Brain pericyte (primary cell): Measurements from ENCODE around the gene DNAH8.

Experiments
- DNase-seq: peaks from one replicate; pipeline ENCODE4 v3.0.0-alpha.2; 2012; ENCODE audit warnings: low read depth, low spot score

The DNAH8 gene

DNA sequence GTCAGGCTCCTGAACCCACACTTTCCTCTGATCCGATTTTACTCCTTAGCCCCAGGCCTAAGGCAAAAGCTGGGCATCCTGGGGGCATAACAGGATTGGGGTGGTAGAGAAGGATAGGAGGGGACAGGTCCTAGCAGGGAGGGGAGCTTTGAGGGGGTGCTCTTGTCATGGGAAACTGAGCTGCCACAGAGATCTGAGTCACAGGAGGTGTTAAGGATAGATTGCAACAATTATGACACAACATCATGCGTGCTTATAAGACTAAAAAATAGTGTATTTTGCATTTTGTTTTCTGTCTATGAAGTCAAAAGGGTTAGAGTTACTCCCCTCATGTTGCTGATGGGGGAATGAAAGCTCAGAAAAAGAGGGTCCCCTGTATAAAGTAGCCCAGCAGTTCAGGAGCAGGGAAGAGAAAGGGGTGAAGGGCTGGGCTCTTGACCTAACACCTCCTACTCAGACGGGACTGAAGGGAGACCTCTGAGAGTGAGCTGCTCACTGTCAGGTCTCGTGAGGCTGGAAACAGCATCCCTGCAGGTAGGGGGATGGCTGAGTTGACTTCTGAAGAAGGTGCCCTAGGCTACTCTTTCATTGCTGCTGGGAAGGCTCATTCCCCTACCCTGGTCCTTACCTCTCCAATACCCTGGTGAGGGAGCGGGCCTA, 335.5 kb downstream of the DNAH8 start:
- no peak for DNase-seq

DNA sequence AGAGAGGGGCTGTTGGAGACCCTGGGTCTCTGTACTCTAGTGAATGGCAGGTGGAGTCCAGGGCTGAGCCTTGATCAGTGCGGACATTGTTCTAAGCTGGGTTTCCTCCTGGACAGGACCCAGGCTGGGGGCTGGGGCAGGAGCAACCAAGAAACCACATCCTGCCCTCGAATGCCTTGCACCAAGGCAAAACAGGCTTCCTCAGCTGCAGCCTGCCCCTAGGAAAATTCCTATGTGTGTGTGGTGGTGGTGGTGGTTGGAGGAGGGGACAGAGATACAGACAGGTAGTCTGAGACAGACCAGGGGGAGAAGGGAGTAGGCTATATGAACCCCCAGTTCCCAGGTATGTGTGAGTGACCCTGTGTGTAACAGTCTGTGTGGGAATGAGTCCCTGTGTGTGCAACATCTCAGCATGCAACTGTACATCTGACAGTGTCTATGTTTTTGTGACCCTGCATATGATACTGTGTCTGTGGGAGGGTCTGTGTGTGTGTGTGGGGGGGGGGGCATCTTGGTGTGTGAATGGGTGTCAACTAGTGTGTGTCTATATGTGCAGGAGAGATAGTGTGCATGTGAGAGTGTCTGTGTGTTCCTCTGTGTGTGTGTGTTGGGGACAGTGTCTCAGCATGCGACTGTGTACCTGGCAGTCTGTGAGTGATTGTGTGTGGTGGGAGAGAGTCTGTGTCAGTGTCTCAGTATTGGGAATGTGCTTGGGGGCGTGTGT, 336.4 kb downstream of the DNAH8 start:
- no peak for DNase-seq

DNA sequence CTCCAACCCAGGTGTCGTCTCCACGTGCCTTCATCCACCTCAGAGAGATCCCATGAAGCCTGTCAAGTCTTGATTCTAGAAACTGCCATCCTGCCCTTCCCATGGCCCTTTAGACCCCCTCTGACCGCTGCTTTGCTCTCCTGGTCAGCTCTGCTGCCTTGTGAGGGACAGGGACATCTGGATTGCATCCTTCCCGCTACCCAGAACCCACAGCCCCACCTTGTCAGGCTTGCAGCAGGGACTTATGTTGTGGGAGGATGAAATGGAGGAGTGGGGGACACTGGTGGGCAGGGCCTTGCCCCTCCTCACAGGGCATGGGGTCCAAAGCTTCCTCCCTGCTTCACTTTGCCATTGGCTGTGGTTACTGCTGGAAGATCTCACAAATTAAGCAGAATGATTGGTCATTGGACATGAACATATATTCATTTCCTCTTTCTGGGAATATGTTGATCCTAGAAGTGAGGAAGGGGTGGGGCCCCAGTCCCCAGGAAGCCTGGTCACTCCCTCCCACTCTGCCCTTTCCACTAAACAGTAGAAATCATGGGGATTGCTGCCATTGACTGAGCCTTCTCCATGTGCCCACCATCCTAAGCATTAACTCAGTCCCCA, 338.0 kb downstream of the DNAH8 start:
- DNase-seq = no peak

DNA sequence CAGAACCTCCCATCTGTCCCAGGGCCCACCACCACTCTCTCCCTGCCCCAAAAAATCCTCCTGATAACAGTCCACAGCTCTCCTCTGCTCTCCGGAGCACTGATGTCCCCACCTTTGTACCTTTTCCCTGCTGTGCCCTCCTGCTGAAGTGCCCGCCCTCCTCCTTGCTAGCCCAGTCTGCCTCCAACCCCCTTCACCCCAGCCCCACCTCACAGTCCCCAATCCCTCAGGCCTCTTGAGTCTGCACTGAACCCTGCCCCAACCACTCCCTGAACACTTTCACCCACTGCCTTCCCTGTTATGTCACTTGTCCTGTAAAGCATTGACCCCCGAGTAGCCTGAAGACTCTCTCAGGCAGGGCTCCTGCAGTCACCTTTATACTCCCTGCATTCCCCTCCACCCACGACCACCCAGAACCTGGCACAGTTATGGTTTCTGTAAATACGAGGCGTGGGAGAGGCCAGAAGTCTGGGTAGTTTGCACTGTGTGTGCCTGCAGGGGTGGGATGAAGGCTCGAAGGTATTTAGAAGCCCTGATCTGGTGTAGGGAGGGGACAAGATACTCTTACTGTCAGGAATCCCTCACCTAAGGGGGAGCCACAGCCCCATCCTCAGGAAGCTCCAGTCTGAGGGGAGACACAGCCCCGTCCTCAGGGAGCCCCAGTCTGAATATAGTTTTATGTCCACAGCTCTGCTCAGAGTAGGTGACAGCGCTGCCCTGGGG, 338.9 kb downstream of the DNAH8 start:
- no peak for DNase-seq

DNA sequence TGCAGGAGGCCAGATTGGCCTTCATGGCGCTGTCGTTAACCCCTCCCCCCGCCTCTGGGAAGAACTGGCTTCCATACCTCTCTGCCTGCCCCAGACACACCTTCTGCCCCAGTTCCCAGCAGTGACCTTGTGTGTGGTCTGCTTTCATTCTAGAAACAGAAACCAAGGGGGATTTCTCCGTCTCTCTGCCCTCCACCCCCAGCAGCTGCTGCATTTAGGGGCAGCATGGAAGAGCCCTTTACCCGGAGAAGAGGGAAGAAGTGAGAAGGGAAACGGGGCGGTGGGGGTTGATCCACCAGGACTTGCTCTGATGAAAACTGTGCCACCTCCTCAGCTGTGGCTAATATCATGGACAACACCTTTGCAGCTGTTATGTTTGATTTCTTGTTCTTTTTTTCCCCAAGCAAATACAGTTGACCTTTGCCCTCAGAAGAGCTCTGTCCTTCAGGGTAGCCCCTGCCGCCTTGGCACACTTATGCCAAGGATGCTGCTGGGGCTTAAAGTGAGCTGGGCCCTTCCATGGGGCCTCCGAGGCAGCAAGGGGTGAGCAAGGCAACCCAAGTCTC, 339.5 kb downstream of the DNAH8 start:
- DNase-seq = no peak

DNA sequence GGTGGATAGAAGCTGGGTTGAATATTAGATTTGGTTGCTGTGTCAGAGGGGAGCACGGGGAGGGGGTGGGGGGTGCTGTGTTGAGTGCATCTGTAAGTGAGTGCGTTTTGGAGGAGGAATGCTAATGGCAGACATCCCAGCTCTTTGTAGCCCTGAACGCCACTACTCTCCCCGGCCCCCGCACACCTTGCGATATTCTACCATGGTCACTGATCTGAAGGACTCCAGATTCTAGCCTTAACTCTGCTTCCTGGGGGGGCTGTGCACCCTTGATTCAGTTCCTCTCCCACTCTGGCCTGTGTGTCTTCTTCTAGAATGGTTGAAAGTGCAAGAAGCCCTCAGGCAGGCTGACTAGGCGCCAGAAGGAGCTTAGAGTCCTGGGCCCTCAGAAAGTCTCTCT, 340.6 kb downstream of the DNAH8 start:
- no peak for DNase-seq

DNA sequence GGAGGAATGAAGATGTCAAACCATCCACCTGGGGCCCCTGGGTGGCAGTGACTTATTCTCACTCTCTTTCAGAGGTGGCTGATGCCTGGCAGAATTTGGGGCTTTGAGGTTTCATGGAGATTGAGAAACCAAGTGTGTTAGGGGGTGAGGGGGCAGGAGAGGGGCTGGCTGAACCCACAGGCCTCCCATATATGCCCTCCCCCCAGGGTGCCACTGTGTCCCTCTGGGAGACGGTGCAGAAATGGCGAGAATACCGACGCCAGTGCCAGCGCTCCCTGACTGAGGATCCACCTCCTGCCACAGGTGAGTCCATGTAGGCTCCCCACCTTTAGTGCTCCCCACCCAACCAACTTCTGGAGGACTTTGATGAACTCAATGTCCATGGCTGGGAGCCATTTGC, 341.1 kb downstream of the DNAH8 start:
- DNase-seq = no peak

DNA sequence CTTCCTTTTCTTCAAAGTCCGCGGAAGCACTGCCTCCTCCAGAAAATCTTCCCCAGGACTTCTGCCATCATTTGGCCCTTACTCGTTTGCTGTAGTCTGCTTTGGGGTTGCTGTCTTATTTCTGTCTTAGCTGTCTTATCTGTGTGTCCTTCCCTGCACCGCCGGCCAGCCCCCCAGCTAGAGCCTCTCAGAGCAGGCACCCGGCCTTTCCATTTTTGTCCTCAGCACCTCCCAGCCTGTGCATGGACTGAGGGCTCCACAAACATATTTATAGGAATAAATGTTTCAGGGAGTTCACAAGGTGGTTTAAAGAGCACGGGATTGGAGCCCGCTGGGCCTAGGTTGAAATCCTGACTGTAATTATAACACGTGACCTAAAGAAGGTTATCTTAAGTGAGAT, 341.6 kb downstream of the DNAH8 start:
- no peak for DNase-seq

DNA sequence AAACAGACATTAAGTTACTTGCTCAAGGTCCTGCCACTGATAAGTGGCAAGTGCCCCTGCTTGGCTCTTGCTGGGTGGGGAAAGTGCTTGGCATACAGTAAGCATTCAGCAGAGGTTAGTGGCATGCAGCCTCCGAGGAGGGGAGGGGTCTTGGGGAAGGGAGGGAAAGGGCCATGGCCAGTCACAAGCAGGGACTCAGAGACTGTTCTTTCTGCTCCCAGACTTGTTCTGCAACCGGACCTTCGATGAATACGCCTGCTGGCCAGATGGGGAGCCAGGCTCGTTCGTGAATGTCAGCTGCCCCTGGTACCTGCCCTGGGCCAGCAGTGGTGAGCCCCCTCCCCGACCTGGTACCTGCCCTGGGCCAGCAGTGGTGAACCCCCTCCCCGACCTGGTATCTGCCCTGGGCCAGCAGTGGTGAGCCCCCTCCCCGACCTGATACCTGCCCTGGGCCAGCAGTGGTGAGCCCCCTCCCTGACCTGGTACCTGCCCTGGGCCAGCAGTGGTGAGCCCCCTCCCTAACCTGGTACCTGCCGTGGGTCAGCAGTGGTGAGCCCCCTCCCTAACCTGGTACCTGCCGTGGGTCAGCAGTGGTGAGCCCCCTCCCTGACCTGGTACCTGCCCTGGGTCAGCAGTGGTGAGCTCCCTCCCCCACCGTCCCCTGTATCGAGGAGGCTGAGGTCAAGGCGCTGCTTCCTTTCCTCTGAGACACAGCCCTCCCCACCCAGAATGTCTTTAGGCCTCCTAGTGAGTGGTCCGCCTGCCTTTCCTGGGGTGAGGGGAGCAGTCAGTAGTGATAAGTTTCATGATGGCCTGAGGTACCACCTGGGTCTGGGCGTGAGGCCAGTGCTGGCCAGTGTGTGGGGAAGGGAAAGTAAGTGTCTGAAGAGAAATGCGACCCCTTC, 342.4 kb downstream of the DNAH8 start:
- no peak for DNase-seq

DNA sequence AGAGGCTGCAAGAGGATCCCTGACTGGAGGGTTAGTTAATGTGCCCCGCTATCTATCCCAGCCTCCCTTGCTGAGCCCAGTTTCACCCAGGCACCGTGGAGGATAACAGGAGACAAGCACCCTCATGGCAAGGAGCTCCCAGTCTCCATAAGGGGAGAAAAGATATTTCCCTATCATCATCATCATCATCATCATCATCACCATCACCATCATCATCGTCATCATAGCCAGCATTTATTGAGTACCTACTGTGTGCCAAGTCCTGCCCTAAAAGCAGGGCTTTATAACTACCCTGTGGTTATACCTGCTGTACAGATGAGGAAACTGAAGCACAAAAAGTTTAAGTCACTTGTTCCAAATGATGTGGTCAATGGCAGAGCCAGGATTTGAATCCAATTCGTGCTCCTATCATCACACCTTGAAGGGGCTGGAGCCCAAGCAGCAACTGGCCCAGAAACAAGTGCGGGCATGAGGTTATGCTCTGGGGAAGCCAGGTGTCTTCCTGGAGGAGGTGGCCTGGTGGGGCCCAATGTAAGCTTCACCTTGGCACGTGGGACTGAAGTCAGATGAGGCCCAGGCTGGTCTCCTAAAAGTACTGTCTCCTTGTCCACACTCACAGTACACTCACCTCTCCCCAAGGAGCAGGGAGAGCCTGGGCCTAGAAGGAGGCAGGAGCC, 343.5 kb downstream of the DNAH8 start:
- no peak for DNase-seq

DNA sequence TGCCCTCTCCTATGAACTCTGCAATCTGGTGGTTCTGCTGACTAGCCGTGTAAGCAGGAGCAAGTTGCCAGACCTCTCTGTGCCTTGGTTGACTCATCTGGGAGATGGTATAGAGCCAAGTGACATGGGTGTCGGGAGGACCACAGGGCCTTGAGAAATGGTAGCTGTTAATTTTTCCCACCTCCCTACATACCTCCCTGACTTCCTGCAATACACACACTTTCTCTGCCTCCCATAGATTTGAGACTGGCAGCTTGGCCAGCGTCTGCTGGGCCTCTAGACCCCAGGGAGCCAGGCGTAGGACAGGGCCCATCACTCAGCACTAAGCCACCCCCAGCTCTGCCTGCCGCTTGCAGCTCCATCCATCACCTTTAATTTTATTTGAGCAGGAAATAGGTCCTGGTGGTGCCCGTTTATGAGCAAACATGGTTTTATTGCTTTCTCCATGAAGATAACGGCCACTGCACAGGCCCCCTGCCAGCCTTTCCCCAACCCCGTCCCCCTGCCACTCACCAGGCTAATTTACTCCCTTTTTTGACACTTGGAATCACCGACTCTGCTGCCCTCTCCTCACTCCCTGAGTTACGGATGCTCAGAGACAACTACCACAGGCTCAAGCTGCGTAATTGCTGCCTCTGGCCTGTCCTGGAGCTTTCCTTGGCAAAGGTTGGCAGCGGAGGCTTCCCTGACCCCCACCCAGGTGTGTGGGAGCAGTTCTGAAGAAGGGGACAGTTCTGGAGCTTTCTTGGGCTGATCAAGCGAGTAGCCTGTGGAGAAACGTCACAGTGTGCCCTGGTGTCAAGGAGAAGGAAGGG, 344.6 kb downstream of the DNAH8 start:
- DNase-seq = no peak

DNA sequence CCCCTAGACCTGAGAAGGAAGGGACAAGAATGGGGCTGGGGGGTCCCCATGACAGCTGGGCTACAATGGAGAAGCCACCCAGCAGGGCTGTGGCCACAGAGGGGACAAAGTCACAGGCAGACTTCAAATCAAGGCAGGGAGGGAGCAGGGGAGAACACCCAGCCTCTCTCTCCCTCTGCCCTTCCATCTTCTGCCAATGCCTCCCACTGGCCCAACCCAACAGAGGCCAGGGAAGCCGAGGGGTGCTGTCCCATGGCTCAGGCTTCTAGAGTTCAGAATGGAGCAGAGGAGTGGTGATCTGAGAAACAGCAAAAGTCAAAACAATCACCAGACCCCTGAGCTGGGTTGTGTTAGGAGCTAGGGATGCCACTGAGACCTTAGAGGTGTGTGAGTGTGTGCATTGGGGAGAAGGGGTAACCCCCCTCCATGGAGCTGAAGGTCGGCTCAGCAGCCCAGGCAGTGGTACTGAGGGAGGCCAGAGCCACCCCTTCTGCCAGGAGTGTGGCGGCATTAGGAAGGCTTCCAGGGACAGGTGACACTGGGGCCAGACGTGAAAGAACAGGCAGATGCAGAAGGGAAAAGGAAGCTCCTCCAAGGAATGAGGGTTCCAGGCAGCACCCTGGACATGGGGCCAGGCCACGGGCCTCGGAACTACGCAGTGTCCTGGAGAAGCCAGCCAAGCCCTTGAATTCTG, 345.5 kb downstream of the DNAH8 start:
- no peak for DNase-seq

DNA sequence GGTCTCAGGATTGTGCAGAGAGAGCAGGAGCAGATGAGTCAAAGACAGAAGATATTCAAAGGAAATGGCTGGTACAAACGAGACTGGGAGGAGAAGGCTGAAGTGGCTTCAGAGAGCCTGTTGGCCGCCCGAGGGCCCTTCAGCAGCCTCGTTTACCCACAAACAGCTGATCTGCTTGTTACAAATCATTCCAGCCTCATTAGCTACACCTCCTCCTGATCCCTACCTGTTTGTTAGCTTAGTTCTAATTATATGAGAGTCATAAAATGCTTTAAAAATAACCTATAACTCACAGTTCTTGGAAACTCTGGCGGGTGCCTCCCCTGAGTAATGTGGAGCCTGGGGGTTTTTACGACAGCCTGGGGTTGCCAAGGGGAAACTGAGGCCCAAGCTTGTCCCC, 346.1 kb downstream of the DNAH8 start:
- DNase-seq = no peak

DNA sequence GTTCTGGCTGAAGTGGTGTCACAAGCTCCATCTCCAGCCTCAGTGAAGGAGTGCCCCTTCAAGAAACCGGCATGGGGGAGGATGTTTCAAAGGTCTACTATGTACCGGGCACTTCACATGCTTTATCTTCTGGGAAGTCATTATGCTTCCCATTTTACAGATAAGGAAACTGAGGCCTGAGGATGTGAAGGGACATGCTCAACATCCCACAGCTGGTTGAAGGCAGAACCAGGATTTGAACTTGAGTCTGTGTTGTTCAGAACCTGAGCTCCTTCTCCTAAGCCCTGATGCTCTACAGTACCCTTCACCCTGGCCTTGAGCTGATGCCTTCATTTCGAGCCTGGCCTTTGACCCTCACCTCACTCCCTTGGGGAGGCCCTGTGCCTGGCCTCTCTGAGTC, 346.5 kb downstream of the DNAH8 start:
- no peak for DNase-seq

DNA sequence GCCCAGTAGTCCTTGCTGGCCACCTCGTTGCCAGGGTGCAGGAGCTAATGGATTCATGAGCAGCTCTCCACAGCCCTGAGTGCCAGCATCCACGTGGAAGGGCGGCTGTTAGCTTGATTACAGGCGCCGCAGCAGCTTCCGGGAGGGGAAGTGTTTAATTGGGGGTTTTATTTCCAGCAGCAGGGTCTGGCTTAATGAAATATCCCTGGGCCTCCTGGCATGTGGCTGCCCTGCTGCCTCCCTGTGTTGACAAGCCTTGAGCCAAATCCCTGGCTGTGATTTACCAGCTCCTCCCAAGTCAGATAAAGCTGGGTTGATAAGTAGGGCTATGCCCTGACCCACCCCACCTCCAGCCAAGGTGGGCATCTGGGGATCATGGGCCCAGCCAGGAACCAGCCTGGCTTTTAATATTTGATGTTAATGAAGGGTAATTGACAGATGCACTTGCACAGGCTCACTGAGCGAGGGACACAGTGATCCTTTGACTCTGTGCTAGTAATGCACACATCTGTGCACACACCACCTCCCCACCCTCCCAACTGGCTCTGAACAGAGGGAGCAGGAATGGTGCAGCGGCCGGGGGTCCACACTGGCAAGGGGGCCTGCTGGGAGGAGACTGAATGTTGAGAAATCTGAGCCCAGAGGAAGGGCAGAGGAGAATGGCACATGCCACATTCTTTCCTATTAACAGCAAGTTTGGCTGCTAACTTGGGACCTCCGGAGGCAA, 347.1 kb downstream of the DNAH8 start:
- no peak for DNase-seq

DNA sequence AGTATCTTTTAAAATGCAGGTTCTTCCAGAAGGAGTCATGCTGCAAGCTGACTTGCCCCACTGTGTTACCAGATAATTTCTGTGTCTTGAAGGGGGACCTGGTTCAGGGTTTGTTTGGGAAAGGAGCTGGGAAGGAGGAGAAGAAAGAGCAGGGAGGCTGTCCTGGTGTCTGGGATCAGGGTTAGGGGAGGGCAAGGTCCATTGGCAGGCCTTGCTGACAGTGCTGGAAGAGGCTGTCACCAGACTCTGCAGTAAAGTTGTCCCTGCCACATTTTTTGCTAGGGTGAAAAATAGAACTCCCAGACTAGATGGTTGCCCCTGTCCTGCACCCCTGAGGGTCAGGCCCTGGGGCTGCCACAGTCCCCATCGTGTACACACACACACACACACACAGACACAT, 348.4 kb downstream of the DNAH8 start:
- DNase-seq = no peak

DNA sequence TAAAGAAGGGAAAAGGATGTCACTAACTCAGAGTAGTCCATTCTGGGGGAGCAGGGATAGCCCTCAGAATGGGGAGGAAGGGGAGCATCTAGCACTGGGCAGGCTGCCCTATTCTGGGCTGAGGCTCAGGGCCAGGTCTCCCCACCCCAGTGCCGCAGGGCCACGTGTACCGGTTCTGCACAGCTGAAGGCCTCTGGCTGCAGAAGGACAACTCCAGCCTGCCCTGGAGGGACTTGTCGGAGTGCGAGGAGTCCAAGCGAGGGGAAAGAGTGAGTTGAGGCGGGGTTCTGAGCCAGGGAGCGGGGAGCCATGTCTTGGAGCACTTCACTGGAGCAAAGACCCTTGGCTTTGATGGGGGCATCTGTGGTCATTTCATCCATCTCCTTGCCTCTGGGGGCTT, 350.4 kb downstream of the DNAH8 start:
- DNase-seq = no peak

DNA sequence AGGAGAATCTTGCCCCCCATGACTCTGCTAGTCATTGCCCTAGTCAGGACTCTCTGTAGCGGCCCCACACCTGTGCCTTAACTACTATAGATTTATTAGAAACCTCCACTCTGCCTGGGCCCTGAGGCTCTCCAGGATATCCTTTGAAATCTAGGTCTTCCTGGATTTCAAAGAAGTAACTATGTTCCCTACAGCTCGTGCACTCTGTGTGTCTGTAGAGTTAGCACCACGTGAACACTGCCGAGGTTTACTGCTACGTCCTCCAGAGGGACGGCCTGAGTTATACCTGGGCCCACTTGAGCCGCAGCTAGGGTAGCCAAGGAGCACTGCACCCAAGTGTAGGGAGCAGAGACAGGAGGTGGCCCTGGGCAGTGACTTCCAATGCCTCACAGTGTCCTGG, 353.3 kb downstream of the DNAH8 start:
- DNase-seq = no peak
